ENCODE results near the gene STRA6. TPM values are rescaled to one million over a fixed set of nuclear protein-coding genes. Genes with fewer than 3 reads are reported as not detected.

STRA6 gene
- total and polyA plus RNA-seq, 2 donors (not counting 1 experiment from before 2014, with no cell fraction given), result not detected

- no peak overlapping the region for H2AFZ ChIP-seq (ENCODE audit: insufficient read depth, low read depth, low read length, poor library complexity, severe bottlenecking)
- no peak overlapping the region for H3K9ac ChIP-seq (ENCODE audit: low read length)
- ChIA-PET POLR2A (no interaction called here), CTCF (no interaction called here)
- H3K4me2 ChIP-seq (replicated peaks; ENCODE audit: low read depth, low read length, poor library complexity, severe bottlenecking), result no peak overlapping the region
- intact Hi-C loops (cut with micrococcal nuclease), result no loop called here
- no peaks in the 10 kb centered on the region for H3K9me3 Mint-ChIP-seq (ENCODE audit: insufficient read depth)
- no peak overlapping the region for H3K27ac Mint-ChIP-seq
- H4K20me1 ChIP-seq (ENCODE audit: control insufficient read depth, insufficient read depth, low read length, poor library complexity, severe bottlenecking), result no peaks in the 10 kb centered on the region
- no peak for ATAC-seq (ENCODE audit: low read depth)
- no peaks in the 10 kb centered on the region for H3K4me1 Mint-ChIP-seq
- H3K27me3 Mint-ChIP-seq, result peaks cover 48% of the 10 kb centered on the region
- 66% methylated on average over 7 of the region's 12 CpGs for WGBS (ENCODE audit: insufficient coverage)
- H3K36me3 ChIP-seq (replicated peaks in 1 of 2; ENCODE audit: control extremely low read depth in 1 of 2, control insufficient read depth in 1 of 2, extremely low read depth in 1 of 2, insufficient read depth in 2 of 2, low read length in 1 of 2), result no peaks in the 10 kb centered on the region
- H3K9me3 ChIP-seq (ENCODE audit: control extremely low read depth in 1 of 3, control insufficient read depth in 2 of 3, insufficient read depth in 1 of 3, low read length in 2 of 3), result no peaks in the 10 kb centered on the region
- no peaks in the 10 kb centered on the region for H3K79me2 ChIP-seq (ENCODE audit: control insufficient read depth, insufficient read depth, low read length)
- H3K27me3 ChIP-seq (replicated peaks in 1 of 4; ENCODE audit: control extremely low read depth in 1 of 4, control insufficient read depth in 3 of 4, insufficient read depth in 4 of 4, low read length in 3 of 4), result peaks cover 0 to 9% (median 1%) of the 10 kb centered on the region in 4 experiments
- no peak overlapping the region for H3K27ac ChIP-seq (ENCODE audit: low read length in 2 of 2)
- no peak overlapping the region for H3K4me3 ChIP-seq (ENCODE audit: control extremely low read depth in 1 of 5, extremely low read depth in 1 of 5, insufficient read depth in 1 of 5, low read depth in 2 of 5, low read length in 4 of 5)
- TF ChIP-seq CTCF (IDR thresholded peaks at IDR 0.05) (no peak), EZH2 (IDR thresholded peaks at IDR 0.05; ENCODE audit: borderline replicate concordance, insufficient read depth, low read depth, low read length, poor library complexity, severe bottlenecking) (no peak)
- H3K4me1 ChIP-seq (ENCODE audit: control insufficient read depth in 2 of 2, insufficient read depth in 2 of 2, low read length in 2 of 2), result no peaks in the 10 kb centered on the region
- DNase-seq, result no peak
- H3K4me3 Mint-ChIP-seq, result no peak overlapping the region
Observed at GRCh38 chr15:74221399-74222239, 19.0 kb upstream of the STRA6 start.
